HG02885 (cell line): ENCODE data around the gene GRN.

ENCODE experiments used
- ATAC-seq: cut with Tn5 transposase; IDR thresholded peaks from one replicate; pipeline ENCODE4 v1.9.1; 2021; ENCODE audit warnings: mild to moderate bottlenecking; ENCODE audit not compliant: unreplicated experiment, poor library complexity

Gene GRN

GRCh38 chr17:44344939-44345453, at the start of gene GRN:
TSS of gene GRN (plus strand) at chr17:44345302. CDS start at chr17:44349165, 3,863 bp downstream.
- ATAC-seq, result peak; percentile 82

GRCh38 chr17:44297975-44298374, 47.1 kb upstream of the GRN start:
- no peak for ATAC-seq

GRCh38 chr17:44304651-44305050, 40.5 kb upstream of the GRN start:
- no peak for ATAC-seq

GRCh38 chr17:44307387-44308186, 37.5 kb upstream of the GRN start:
- ATAC-seq, result no peak

GRCh38 chr17:44308320-44308818, 36.7 kb upstream of the GRN start, which contains the start of gene RUNDC3A:
TSS of gene RUNDC3A (plus strand) at chr17:44308601. CDS start at chr17:44308833, 232 bp downstream.
- ATAC-seq, result peak; percentile 56

GRCh38 chr17:44308865-44309264, 36.2 kb upstream of the GRN start:
- no peak for ATAC-seq

- ATAC-seq, result no peak
Measured at GRCh38 chr17:44309472-44309871, 35.6 kb upstream of the GRN start.

- ATAC-seq, result no peak
Measured at GRCh38 chr17:44310188-44310587, 34.9 kb upstream of the GRN start.

GRCh38 chr17:44310609-44311376, 34.3 kb upstream of the GRN start:
- ATAC-seq, result no peak

GRCh38 chr17:44311562-44312181, 33.4 kb upstream of the GRN start:
- no peak for ATAC-seq

GRCh38 chr17:44312396-44313104, 32.6 kb upstream of the GRN start:
- ATAC-seq, result no peak

- ATAC-seq, result no peak
Measured at GRCh38 chr17:44314031-44314430, 31.1 kb upstream of the GRN start.

GRCh38 chr17:44314524-44314868, 30.6 kb upstream of the GRN start:
- ATAC-seq, result no peak

GRCh38 chr17:44314869-44315661, 30.0 kb upstream of the GRN start:
- no peak for ATAC-seq

- no peak for ATAC-seq
Measured at GRCh38 chr17:44315760-44316731, 29.1 kb upstream of the GRN start.

GRCh38 chr17:44317545-44317944, 27.6 kb upstream of the GRN start:
- no peak for ATAC-seq

GRCh38 chr17:44318077-44318892, 26.8 kb upstream of the GRN start:
- ATAC-seq, result no peak
